Heart right ventricle (tissue), 16 donors: ENCODE measurements around the gene FOXRED2. TPM values are rescaled to one million over a fixed set of nuclear protein-coding genes. Genes with fewer than 3 reads are reported as not detected.
A peak's percentile ranks its signal among the peaks of the same experiment; 100 is the strongest.

Experiments
- ATAC-seq, 8 donors: fragments of 200-7000 bp; cut with Tn5 transposase; one replicate each; pipeline ENCODE4 v1.9.1; 2020; ENCODE audit warnings: mild to moderate bottlenecking in 8 of 8, moderate library complexity in 8 of 8, moderate number of reproducible peaks in 1 of 8
- DNase-seq, 2 donors: peaks; one replicate each; pipeline ENCODE4 v3.0.0-alpha.2; 2020
- H3K27ac ChIP-seq, 10 donors: fragments of 200-600 bp; sonication (generic) in 2 of 10; one replicate each; pipeline versions ENCODE4 v1.5.0 to v1.8.0; 2020 to 2022; ENCODE audit warnings: mild to moderate bottlenecking in 3 of 10
- H3K27me3 ChIP-seq, 7 donors: fragments of 200-600 bp; one replicate each; pipeline ENCODE4 v1.8.0; 2021 to 2022; ENCODE audit warnings: mild to moderate bottlenecking in 2 of 7
- H3K36me3 ChIP-seq, 9 donors: fragments of 200-600 bp; sonication (generic) in 1 of 9; one replicate each; pipeline versions ENCODE4 v1.5.0 to v1.8.0; 2020 to 2022; ENCODE audit warnings: mild to moderate bottlenecking in 2 of 9
- H3K4me1 ChIP-seq, 9 donors: fragments of 200-600 bp; sonication (generic) in 1 of 9; one replicate each; pipeline versions ENCODE4 v1.5.0 to v1.8.0; 2020 to 2022; ENCODE audit warnings: mild to moderate bottlenecking in 4 of 9
- H3K4me3 ChIP-seq, 10 donors: fragments of 200-600 bp; sonication (generic) in 2 of 10; one replicate each; pipeline versions ENCODE4 v1.5.0 to v1.8.0; 2020 to 2022; ENCODE audit warnings: mild to moderate bottlenecking in 7 of 10, moderate library complexity in 2 of 10
- H3K9me3 ChIP-seq, 11 donors: fragments of 200-600 bp in 10 of 11; sonication (generic) in 2 of 11; one replicate each; pipeline versions ENCODE4 v1.5.0 to v1.8.0; 2013 to 2022; ENCODE audit warnings: mild to moderate bottlenecking in 2 of 11, control low read depth in 1 of 11, moderate library complexity in 1 of 11
- CTCF ChIP-seq, 9 donors: fragments of 200-600 bp; sonication (generic) in 2 of 9; IDR thresholded peaks; one replicate each; pipeline versions ENCODE4 v1.5.0 to v1.8.0; 2021 to 2022; ENCODE audit warnings: antibody characterized with exemption in 9 of 9, mild to moderate bottlenecking in 5 of 9, moderate library complexity in 1 of 9
- WGBS, 2 donors: extraction: QIAGEN DNeasy Blood & Tissue Kit; methylation state at CpG; one replicate each; pipeline ENCODE4 v1.1.7; 2013; ENCODE audit warnings: inconsistent platforms in 1 of 2; 5-methylcytosine and 5-hydroxymethylcytosine counted together
- intact Hi-C, 10 donors: fragments of 100-400 bp; cut with DNase I; formaldehyde crosslinking; loops; one replicate each; pipeline versions ENCODE4 v1.11.1 to v1.14.2; 2022
- polyA plus RNA-seq, 2 donors: library from polyadenylated mRNA; stranded (reverse); fragments of 200-250 nt; gene quantifications; one replicate each; pipeline ENCODE4 v1.2.3, GENCODE V29; 2013
- total RNA-seq, 10 donors: library from RNA; stranded (reverse); fragmentation: NEBNext Ultra II Directional in 3 of 10; extraction: Animal tissue kit (Norgen Biotek cat#: 25700) in 3 of 10; gene quantifications; one replicate each; pipeline versions ENCODE4 v1.2.1 to v1.2.4, GENCODE V29; 2021 to 2023
- donor health status: Arrhythmogenic right ventricular cardiomyopathy.
- donor health status: ischemic (EF 13 %, LVEDD 7.1; RV severe dilation, severe dysfunction).
- donor health status: healthy with polysubstance abuse.
- donor health status: DM: no; HTN: yes; CAD: no.
- donor health status: DM: no; HTN: no; CAD: no.
- donor health status: ischemic (EF 25% LVEDD 6.9; RV normal size, moderate dysfunction).
- donor health status: ischemic (EF 25% LVEDD 5.7; RV mildly dilated, moderate dysfunction).
- donor health status: healthy.
- donor health status: DM: yes; HTN: yes; CAD: no.
- donor health status: Ischemic cardiomyopathy.
- donor health status: ischemic (EF 35%, LVEDD 5.7; RV mildly dilated, moderate dysfunction).
- donor health status: nonischemic (EF 11% LVEDD 7.7; RV severe dilation, severe dysfunction).
- donor health status: DM: yes; HTN: yes; CAD: no.
- donor health status: PGD.
- donor health status: ischemic (EF 29% LVEDD 5.4; RV normal size, mild dysfunction).
- donor health status: nonischemic (EF 23%, LVEDD 6.1; RV moderate dilation, normal function).

FOXRED2 gene
- total and polyA plus RNA-seq, 12 donors = 2.2 to 15.7 (median 8.5) TPM

- Histone ChIP-seq H3K4me1 (peaks cover 15 to 76% (median 47%) of the 10 kb centered on the region in 9 donors), H3K4me3 (no peak overlapping the region), H3K36me3 (peaks cover 0 to 67% (median 29%) of the 10 kb centered on the region in 9 donors), H3K9me3 (no peaks in the 10 kb centered on the region), H3K27me3 (no peaks in the 10 kb centered on the region), H3K27ac (peak overlapping the region in 3 of 10 donors; percentile 94 to 97 (median 97))
- intact Hi-C loops = loop anchor here in 8 of 10 donors (2.0 to 10.0 kb wide), 4 partner anchors 149 to 277 kb away; no protein-coding TSS in a partner anchor
- ATAC-seq (no peak), DNase-seq (no peak)
- WGBS, 2 donors = 89 to 90% methylated on average over 14 of the region's 14 CpGs
- TF ChIP-seq CTCF (IDR thresholded peaks at IDR 0.05) = no peak
Measured at GRCh38 chr22:36471341-36471821, 35.5 kb downstream of the FOXRED2 start.

DNA sequence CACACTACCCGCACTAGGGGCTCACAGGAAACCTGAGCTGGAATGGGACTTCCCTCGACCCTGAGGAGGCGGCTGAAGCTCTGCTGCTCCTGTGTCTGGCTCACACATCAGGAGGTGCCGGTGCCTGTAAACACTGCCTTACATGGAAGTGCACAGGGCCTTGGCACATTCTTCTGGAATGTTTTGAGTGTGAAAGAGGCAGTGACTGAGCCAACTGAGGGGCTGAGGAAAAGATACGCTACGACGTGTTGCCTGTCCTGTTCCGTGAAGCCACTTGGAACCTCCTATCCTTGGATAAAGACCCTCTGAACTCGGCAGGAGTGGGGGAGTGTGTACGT, 35.9 kb downstream of the FOXRED2 start:
- Histone ChIP-seq H3K27me3 (no peaks in the 10 kb centered on the region), H3K4me1 (peaks cover 15 to 79% (median 50%) of the 10 kb centered on the region in 9 donors), H3K9me3 (no peaks in the 10 kb centered on the region), H3K4me3 (no peak overlapping the region), H3K27ac (peak overlapping the region in 4 of 10 donors; percentile 78 to 97 (median 96)), H3K36me3 (peaks cover 0 to 64% (median 25%) of the 10 kb centered on the region in 9 donors)
- intact Hi-C loops = loop anchor here (1.0 to 10.0 kb wide), 5 partner anchors 149 to 276 kb away; no protein-coding TSS in a partner anchor
- TF ChIP-seq CTCF (IDR thresholded peaks at IDR 0.05) = no peak
- no peak for DNase-seq
- 74 to 82% methylated on average over 10 of the region's 10 CpGs for WGBS, 2 donors
- no peak for ATAC-seq

GRCh38 chr22:36470162-36470993, 36.5 kb downstream of the FOXRED2 start:
- peak in 8 of 9 donors; percentile 92 to 98 (median 97) for TF ChIP-seq CTCF (IDR thresholded peaks at IDR 0.05)
- H3K27ac ChIP-seq = peak overlapping the region in 9 of 10 donors; percentile 66 to 97 (median 94)
- peaks cover 0 to 58% (median 19%) of the 10 kb centered on the region in 9 donors for H3K36me3 ChIP-seq
- H3K27me3 ChIP-seq = no peaks in the 10 kb centered on the region
- no peaks in the 10 kb centered on the region for H3K9me3 ChIP-seq
- peak; percentile 74 to 87 for DNase-seq
- WGBS, 2 donors = 43 to 44% methylated on average over 14 of the region's 14 CpGs
- H3K4me3 ChIP-seq = no peak overlapping the region
- peaks cover 15 to 79% (median 54%) of the 10 kb centered on the region in 9 donors for H3K4me1 ChIP-seq
- intact Hi-C loops = loop anchor here (1.0 to 10.0 kb wide), 5 partner anchors 148 to 276 kb away; no protein-coding TSS in a partner anchor
- ATAC-seq = peak; percentile 61 to 79 (median 74)

DNA sequence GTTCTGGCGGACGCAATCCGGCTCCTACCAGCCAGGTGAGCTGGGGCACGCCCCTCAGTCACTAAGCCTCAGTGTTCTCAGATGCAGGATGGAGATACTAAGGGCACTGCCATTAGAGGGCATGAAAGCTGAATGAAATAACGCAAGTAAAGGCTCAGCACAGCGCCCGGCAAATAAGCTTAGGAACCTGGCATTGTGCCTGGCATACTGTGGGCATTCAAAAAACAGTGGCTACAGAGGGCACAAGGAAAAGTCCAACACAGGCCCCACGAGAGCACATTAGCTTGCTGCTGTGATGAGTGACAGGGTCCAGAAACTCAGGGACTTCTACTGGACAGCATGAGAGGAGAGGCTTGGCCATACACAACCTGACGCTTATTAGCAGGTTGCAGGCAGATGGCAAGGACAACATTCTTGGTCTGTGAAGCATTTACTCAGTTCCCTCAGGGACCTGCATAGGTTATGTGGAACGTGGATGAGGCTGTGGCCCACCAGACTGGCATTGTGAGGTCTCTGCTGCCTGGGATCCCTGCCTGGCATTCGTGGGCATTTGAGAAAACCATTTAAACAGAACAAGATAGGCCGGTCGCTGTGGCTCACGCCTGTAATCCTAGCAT, 37.6 kb downstream of the FOXRED2 start:
- H3K4me3 ChIP-seq = no peak overlapping the region
- peak in 3 of 8 donors; percentile 0 to 15 (median 2) for ATAC-seq
- peaks cover 15 to 79% (median 64%) of the 10 kb centered on the region in 9 donors for H3K4me1 ChIP-seq
- peak overlapping the region in 9 of 10 donors; percentile 66 to 97 (median 94) for H3K27ac ChIP-seq
- DNase-seq = no peak
- intact Hi-C loops = loop anchor here in 5 of 10 donors (2.0 to 5.0 kb wide), 3 partner anchors 82 to 147 kb away; partner anchors contain the start of gene MYH9 (in 3 of the 5)
- WGBS, 2 donors = 70 to 72% methylated on average over 14 of the region's 14 CpGs
- no peak for TF ChIP-seq CTCF (IDR thresholded peaks at IDR 0.05)
- H3K9me3 ChIP-seq = no peaks in the 10 kb centered on the region
- H3K27me3 ChIP-seq = no peaks in the 10 kb centered on the region
- H3K36me3 ChIP-seq = peaks cover 0 to 47% (median 11%) of the 10 kb centered on the region in 9 donors
